ENCODE data around the gene KAT2B. TPM values are rescaled to one million over a fixed set of nuclear protein-coding genes. Genes with fewer than 3 reads are reported as not detected.
A peak's percentile ranks its signal among the peaks of the same experiment; 100 is the strongest.

The KAT2B gene
- total RNA-seq, 2 donors from 2014 or later, result 2.2 to 4.1 TPM

GRCh38 chr3:20185331-20185678 lies 145.1 kb downstream of the KAT2B start:
- Histone ChIP-seq H3K9ac (ENCODE audit: extremely low read depth, low read length, poor library complexity, severe bottlenecking) (peak overlapping the region; percentile 81), H3K36me3 (ENCODE audit: control insufficient read depth, insufficient read depth, low read length) (peaks cover 29% of the 10 kb centered on the region), H3K9me3 (ENCODE audit: control insufficient read depth, low read length) (no peaks in the 10 kb centered on the region), H3K27ac (ENCODE audit: low read depth, low read length) (no peak overlapping the region), H3K4me3 (ENCODE audit: low read length) (peak overlapping the region; percentile 96), H3K4me1 (ENCODE audit: control insufficient read depth, insufficient read depth, low read length) (no peaks in the 10 kb centered on the region), H3K27me3 (ENCODE audit: control insufficient read depth, insufficient read depth, low read length, poor library complexity, severe bottlenecking) (no peaks in the 10 kb centered on the region)
- Mint-ChIP-seq H3K4me1 (peaks cover 6% of the 10 kb centered on the region), H3K9me3 (no peaks in the 10 kb centered on the region), H3K4me3 (no peak overlapping the region), H3K36me3 (ENCODE audit: low read depth) (peaks cover 19% of the 10 kb centered on the region), H3K27me3 (ENCODE audit: insufficient read depth) (no peaks in the 10 kb centered on the region), H3K27ac (no peak overlapping the region)
- TF ChIP-seq CTCF (conservative IDR thresholded peaks at IDR 0.05), result no peak
- WGBS, 2 experiments (ENCODE audit: insufficient coverage in 1 of 2, insufficient read length in 1 of 2), result 0 to 3% methylated on average over 10 to 12 of the region's 12 CpGs
- peak; percentile 45 for DNase-seq

GRCh38 chr3:20185679-20186599 lies 145.7 kb downstream of the KAT2B start, which contains the start of gene SGO1:
SGO1 (minus strand) TSS chr3:20186206; CDS start chr3:20184027, 2,179 bp downstream.
- H3K9me3 Mint-ChIP-seq, result no peaks in the 10 kb centered on the region
- peaks cover 15% of the 10 kb centered on the region for H3K36me3 Mint-ChIP-seq (ENCODE audit: low read depth)
- H3K4me1 ChIP-seq (ENCODE audit: control insufficient read depth, insufficient read depth, low read length), result no peaks in the 10 kb centered on the region
- no peak within 1 kb of the TSS for H3K4me3 Mint-ChIP-seq
- no peak within 1 kb of the TSS for H3K27ac Mint-ChIP-seq
- peaks cover 23% of the 10 kb centered on the region for H3K36me3 ChIP-seq (ENCODE audit: control insufficient read depth, insufficient read depth, low read length)
- H3K4me1 Mint-ChIP-seq, result peaks cover 8% of the 10 kb centered on the region
- H3K9ac ChIP-seq (ENCODE audit: extremely low read depth, low read length, poor library complexity, severe bottlenecking), result peak within 1 kb of the TSS; percentile 81
- 0% methylated on average over 25 to 65 of the region's 65 CpGs for WGBS, 2 experiments (ENCODE audit: insufficient coverage in 1 of 2, insufficient read length in 1 of 2)
- no peak for TF ChIP-seq CTCF (conservative IDR thresholded peaks at IDR 0.05)
- peak within 1 kb of the TSS; percentile 96 for H3K4me3 ChIP-seq (ENCODE audit: low read length)
- H3K27me3 Mint-ChIP-seq (ENCODE audit: insufficient read depth), result no peaks in the 10 kb centered on the region
- no peaks in the 10 kb centered on the region for H3K9me3 ChIP-seq (ENCODE audit: control insufficient read depth, low read length)
- no peaks in the 10 kb centered on the region for H3K27me3 ChIP-seq (ENCODE audit: control insufficient read depth, insufficient read depth, low read length, poor library complexity, severe bottlenecking)
- H3K27ac ChIP-seq (ENCODE audit: low read depth, low read length), result peak within 1 kb of the TSS; percentile 80
- peak; percentile 99 for DNase-seq

- Mint-ChIP-seq H3K9me3 (no peaks in the 10 kb centered on the region), H3K27me3 (ENCODE audit: insufficient read depth) (no peaks in the 10 kb centered on the region), H3K36me3 (ENCODE audit: low read depth) (peaks cover 14% of the 10 kb centered on the region), H3K27ac (no peak overlapping the region), H3K4me1 (peaks cover 10% of the 10 kb centered on the region), H3K4me3 (no peak overlapping the region)
- 3 to 4% methylated on average over 9 of the region's 9 CpGs for WGBS, 2 experiments (ENCODE audit: insufficient coverage in 1 of 2, insufficient read length in 1 of 2)
- H3K9me3 ChIP-seq (ENCODE audit: control insufficient read depth, low read length), result no peaks in the 10 kb centered on the region
- no peak for TF ChIP-seq CTCF (conservative IDR thresholded peaks at IDR 0.05)
- no peaks in the 10 kb centered on the region for H3K4me1 ChIP-seq (ENCODE audit: control insufficient read depth, insufficient read depth, low read length)
- peak overlapping the region; percentile 81 for H3K9ac ChIP-seq (ENCODE audit: extremely low read depth, low read length, poor library complexity, severe bottlenecking)
- H3K36me3 ChIP-seq (ENCODE audit: control insufficient read depth, insufficient read depth, low read length), result peaks cover 18% of the 10 kb centered on the region
- H3K27me3 ChIP-seq (ENCODE audit: control insufficient read depth, insufficient read depth, low read length, poor library complexity, severe bottlenecking), result no peaks in the 10 kb centered on the region
- peak overlapping the region; percentile 58 for H3K27ac ChIP-seq (ENCODE audit: low read depth, low read length)
- peak overlapping the region; percentile 96 for H3K4me3 ChIP-seq (ENCODE audit: low read length)
- DNase-seq, result no peak
Measured at GRCh38 chr3:20186600-20187004, 146.4 kb downstream of the KAT2B start.
